Suppressor macrophage treated with lipopolysaccharide for 1 hour (primary cell): Measurements from ENCODE around the gene TRIO.

Experiments used
- DNase-seq, 3 donors: peaks; one replicate each; pipeline ENCODE4 v3.0.0-alpha.2; 2020 to 2022

TRIO gene

GRCh38 chr5:14469551-14470377 lies 326.6 kb downstream of the TRIO start:
- no peak for DNase-seq

DNA sequence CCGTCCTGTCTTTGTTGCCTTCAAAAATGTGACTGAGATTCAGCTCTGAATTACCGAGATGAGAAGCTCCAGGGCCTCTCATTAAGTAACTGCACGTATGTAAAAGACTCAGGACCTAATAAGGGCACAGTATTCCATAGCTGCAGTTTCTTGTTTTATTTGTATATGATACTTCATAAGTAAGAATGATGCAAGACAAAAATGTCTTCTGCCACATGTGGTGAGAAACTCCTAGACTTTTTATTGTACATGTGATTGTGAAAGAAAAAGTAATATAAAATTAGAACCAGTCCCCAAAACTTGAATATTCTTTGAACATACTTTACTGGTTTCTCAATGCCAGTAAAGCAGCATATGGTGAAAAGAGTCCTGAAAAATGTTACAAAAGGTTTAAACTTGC lies 328.4 kb downstream of the TRIO start:
- no peak for DNase-seq

DNA sequence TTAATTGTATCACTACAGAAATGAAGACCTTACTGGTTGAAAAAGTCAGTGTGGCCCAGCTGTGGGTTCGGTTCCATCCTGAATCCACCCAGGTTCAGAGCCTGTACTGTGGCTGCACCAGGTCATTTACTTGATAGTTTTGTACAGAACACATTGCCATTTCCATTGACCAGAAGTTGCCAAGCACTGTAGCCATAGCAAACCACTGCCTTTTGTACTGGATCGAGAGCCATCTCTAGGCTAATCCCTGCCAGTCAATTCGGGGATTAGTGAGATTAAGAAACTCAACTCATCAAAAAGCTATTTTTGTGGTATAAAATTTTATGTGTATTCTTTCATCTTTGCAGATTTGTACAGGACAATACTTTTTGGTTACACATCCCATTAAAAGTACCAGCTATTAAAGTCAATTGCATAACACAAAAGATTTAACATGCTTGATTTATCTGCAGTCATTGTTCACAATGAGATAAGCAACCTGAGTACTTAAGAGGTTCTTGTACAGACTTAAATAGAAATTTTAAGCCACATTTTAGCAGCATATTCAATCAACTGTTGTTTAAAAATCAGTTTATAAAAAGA lies 329.9 kb downstream of the TRIO start:
- no peak for DNase-seq

- DNase-seq = no peak
Observed at GRCh38 chr5:14475045-14475444, 331.9 kb downstream of the TRIO start.

GRCh38 chr5:14476786-14477435 lies 333.8 kb downstream of the TRIO start:
- DNase-seq = peak; percentile 34 to 62 (median 59)

DNA sequence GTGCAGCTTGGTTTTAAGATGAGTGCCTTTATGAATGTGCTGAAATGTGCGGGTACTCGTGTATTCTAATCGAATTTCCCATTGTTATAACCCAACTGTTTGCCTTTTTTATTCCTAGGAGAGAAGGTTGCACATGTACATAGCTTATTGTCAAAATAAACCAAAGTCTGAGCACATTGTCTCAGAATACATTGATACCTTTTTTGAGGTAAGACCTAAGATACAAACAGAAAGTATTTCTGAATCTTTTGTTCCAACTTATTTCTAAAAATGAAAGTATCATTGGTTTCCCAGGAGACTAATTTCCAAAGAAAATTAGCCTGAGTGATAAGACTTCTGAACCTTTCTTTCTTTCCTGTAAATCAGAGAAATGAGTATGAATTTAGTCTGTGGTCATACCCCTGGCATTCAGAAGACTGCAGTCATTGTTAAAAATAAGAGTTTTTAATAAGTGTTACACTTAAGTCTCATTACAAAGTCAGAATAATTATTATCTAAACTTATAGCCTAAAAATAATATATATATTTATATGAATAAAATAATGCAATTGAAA lies 336.1 kb downstream of the TRIO start:
- no peak for DNase-seq

GRCh38 chr5:14481349-14481748 lies 338.2 kb downstream of the TRIO start:
- peak; percentile 12 to 30 (median 22) for DNase-seq

GRCh38 chr5:14482085-14482484 lies 338.9 kb downstream of the TRIO start:
- no peak for DNase-seq

DNA sequence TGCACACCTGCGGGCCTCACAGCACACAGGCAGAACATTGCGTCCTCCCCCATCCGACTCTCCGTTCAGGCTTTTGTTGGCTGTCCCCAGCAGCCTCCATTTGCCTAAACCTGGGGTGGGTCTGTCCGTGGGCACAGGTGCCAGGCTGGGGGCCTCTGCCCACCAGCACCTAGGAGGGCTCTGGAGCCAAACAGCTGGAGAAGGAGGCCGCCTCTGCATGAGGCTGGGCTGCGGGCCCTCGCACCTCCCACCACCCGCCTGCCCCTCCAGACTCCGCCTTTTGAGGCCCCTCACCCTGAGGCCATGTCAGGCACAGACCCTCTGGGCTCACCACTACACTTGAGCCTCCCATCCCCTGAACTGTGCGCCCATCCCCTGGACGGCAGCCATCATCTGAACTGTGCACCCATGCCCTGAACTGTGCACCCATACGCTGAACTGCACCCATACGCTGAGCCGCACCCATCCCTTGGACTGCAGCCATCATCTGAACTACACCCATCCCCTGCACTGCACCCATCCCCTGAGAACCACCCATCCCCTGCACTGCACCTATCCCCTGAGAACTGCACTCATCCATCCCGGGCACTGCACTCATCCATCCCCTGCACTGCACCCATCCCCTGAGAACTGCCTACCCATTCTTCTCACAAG lies 340.5 kb downstream of the TRIO start:
- no peak for DNase-seq

- DNase-seq = no peak
Observed at GRCh38 chr5:14486486-14486885, 343.3 kb downstream of the TRIO start.

GRCh38 chr5:14486996-14487896 lies 344.1 kb downstream of the TRIO start:
- DNase-seq = no peak

- DNase-seq = no peak
Observed at GRCh38 chr5:14487897-14488570, 344.9 kb downstream of the TRIO start.

GRCh38 chr5:14488709-14489108 lies 345.6 kb downstream of the TRIO start:
- no peak for DNase-seq

DNA sequence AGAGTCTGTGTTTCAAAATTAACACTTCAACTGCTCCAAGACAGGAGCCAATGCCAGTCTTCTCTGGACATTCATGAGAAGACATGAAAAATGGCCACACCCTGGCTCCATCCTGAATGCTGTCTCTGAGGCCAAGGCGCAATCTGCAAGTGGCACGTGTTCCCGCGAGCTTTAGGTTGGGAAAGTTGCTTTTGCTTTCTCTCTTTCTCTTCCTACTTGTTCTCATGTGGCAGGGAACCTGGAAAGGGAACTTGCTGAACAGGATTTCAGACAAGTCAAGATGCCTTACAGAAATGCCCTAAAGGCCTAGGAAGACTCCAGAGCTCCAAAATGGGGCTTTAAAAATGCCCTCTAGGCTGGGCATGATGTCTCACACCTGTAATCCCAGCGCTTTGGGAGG lies 346.5 kb downstream of the TRIO start:
- peak; percentile 64 to 66 (median 64) for DNase-seq

DNA sequence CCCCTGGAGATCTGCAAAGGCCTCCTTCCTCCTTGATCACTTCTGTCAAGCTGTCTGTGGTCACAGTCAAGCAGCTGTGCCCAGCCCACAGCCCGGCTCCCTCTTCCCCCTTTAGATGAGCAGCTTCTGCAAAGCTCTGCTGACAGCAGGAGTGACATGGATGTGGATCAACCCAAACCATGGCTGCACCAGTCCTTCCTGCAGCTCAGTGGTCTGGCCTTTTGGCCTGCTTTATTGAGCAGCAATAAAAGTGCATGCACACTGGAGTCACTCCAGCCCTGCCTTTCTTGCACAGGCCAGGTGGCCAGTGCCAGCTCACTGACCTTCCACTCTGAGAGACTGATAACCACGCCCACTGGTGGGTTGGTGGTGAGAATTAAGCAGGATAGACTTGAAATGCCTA lies 347.2 kb downstream of the TRIO start:
- DNase-seq = peak; percentile 65 to 69 (median 68)

GRCh38 chr5:14491015-14491915 lies 348.1 kb downstream of the TRIO start:
- DNase-seq = peak; percentile 42 to 53 (median 51)

- DNase-seq = peak; percentile 53 to 59 (median 55)
Observed at GRCh38 chr5:14492331-14492964, 349.3 kb downstream of the TRIO start.

DNA sequence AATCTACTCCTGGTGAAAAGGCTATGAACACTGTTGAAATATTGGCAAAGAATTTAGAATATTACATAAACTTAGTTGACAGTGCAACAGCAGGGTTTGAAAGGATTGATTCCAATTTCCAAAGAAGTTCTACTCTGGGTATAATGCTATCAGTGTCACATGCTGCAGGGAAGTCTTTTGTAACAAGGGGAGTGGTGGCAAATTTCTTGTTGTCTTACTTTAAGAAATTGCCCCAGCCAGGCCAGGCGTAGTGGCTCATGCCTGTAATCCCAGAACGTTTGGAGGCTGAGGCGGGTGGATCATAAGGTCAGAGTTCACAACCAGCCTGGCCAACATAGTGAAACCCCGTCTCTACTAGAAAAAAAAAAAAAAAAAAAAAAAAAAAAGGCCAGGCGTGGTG lies 352.2 kb downstream of the TRIO start:
- peak in 2 of 3 donors; percentile 21 to 24 for DNase-seq

DNA sequence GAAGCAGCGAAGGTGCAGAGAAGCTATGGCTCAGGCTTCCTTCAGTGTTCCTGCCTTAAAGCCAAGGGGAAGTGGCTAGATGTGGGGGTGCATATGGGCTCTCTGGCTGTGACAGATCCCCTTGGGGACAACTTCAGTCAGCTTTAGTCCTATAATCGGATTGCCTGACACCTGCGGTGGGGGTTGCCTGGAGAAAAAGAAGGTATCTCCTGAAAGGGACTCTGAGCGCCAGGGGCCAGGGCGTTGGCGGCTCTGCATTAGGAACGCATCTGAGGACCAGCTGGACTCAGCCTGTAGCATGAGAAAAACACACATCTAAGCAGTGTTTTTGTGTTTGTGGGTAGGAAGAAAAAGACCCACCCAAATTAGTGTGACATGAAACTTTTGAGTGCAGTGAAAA lies 354.2 kb downstream of the TRIO start:
- no peak for DNase-seq
